ENCODE measurements around the gene CDKN2D. TPM values are rescaled to one million over a fixed set of nuclear protein-coding genes. Genes with fewer than 3 reads are reported as not detected.

Gene CDKN2D
- total RNA-seq, 1 donor from 2014 or later: 3.4 TPM

DNA sequence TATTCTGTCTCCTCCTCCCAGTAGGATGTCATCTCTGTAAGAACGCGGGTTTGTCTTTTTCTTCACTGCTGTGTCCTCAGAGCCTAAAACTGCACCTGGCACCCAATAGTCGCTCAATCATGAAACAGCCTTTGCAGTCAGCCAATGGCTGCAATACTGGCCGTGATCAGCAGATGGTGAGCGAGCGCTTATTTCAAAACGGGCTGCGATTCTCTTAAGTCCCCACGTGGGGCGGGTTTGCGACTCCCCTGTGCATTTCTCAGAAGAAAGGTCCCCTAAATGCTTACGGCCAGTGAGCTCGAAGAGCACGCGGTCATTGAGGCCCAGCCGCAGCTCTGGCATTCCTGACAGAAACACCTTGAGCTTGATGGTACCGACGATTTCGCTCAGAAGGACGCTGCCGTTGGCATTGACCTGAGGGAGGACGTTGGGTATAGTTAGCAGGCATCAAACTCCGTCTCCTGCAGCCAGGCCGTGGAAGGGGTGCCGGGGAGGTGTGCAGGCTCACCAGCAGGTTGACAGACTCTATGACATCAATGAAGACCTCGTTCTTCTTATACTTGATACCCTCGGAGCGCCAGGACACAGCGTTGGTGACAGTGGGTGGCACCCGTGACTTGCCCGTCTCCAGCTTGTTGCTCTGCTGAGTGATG is 12.3 kb upstream of the CDKN2D start:
- Histone ChIP-seq H3K4me2 (no peak overlapping the region), H4K20me1 (ENCODE audit: low read depth) (no peaks in the 10 kb centered on the region), H3K27ac (no peak overlapping the region), H3K9ac (no peak overlapping the region), H3F3A (ENCODE audit: low read depth) (no peaks in the 10 kb centered on the region), H3K79me2 (ENCODE audit: low read depth) (no peaks in the 10 kb centered on the region), H3K4me1 (no peaks in the 10 kb centered on the region), H3K36me3 (no peaks in the 10 kb centered on the region), H2AFZ (replicated peaks) (no peak overlapping the region), H3K27me3 (peaks cover under 1% of the 10 kb centered on the region), H3K4me3 (no peak overlapping the region), H3K9me3 (ENCODE audit: low read depth) (no peaks in the 10 kb centered on the region)
- H3K36me3 Mint-ChIP-seq: no peaks in the 10 kb centered on the region
- H3K4me3 Mint-ChIP-seq: peak overlapping the region; percentile 27
- no peak for TF ChIP-seq EZH2 (IDR thresholded peaks at IDR 0.05)
- TF ChIP-seq, protein P1, sequence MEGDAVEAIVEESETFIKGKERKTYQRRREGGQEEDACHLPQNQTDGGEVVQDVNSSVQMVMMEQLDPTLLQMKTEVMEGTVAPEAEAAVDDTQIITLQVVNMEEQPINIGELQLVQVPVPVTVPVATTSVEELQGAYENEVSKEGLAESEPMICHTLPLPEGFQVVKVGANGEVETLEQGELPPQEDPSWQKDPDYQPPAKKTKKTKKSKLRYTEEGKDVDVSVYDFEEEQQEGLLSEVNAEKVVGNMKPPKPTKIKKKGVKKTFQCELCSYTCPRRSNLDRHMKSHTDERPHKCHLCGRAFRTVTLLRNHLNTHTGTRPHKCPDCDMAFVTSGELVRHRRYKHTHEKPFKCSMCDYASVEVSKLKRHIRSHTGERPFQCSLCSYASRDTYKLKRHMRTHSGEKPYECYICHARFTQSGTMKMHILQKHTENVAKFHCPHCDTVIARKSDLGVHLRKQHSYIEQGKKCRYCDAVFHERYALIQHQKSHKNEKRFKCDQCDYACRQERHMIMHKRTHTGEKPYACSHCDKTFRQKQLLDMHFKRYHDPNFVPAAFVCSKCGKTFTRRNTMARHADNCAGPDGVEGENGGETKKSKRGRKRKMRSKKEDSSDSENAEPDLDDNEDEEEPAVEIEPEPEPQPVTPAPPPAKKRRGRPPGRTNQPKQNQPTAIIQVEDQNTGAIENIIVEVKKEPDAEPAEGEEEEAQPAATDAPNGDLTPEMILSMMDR (IDR thresholded peaks at IDR 0.05): peak; percentile 94
- no peak for TF ChIP-seq EZH2phosphoT487 (IDR thresholded peaks at IDR 0.05)
- no peaks in the 10 kb centered on the region for H3K9me3 Mint-ChIP-seq
- peaks cover 9% of the 10 kb centered on the region for H3K4me1 Mint-ChIP-seq
- peaks cover 16% of the 10 kb centered on the region for H3K27me3 Mint-ChIP-seq (ENCODE audit: insufficient read depth, low read depth)
- H3K27ac Mint-ChIP-seq: peak overlapping the region; percentile 31
- peak; percentile 97 for DNase-seq (ENCODE audit: low spot score)

DNA sequence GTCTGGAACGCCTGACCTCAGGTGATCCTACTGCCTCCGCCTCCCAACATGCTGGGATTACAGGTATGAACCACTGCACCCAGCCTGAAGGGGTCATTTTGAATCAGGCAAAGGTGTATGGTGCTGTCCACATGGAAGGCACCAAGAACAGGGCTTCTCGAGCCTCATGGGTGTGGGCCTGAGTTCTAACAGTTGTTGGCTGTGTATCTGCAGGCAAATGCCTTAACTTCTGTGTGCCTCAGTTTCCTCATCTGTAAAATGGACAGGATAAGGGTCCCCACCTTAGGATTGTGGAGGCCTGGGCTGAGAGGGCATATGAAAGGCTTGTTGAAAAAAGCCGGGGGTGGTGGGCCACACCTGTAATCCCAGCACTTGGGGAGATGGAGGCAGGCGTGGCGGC is 9.2 kb upstream of the CDKN2D start:
- Histone ChIP-seq H2AFZ (replicated peaks) (no peak overlapping the region), H3K36me3 (no peaks in the 10 kb centered on the region), H3K9me3 (ENCODE audit: low read depth) (no peaks in the 10 kb centered on the region), H3K9ac (no peak overlapping the region), H3K27me3 (no peaks in the 10 kb centered on the region), H4K20me1 (ENCODE audit: low read depth) (no peaks in the 10 kb centered on the region), H3K27ac (no peak overlapping the region), H3K4me2 (no peak overlapping the region), H3K4me3 (no peak overlapping the region), H3K4me1 (no peaks in the 10 kb centered on the region), H3F3A (ENCODE audit: low read depth) (peaks cover under 1% of the 10 kb centered on the region), H3K79me2 (ENCODE audit: low read depth) (no peaks in the 10 kb centered on the region)
- Mint-ChIP-seq H3K4me3 (no peak overlapping the region), H3K27me3 (ENCODE audit: insufficient read depth, low read depth) (peaks cover 4% of the 10 kb centered on the region), H3K27ac (no peak overlapping the region), H3K36me3 (no peaks in the 10 kb centered on the region), H3K9me3 (no peaks in the 10 kb centered on the region), H3K4me1 (peaks cover 9% of the 10 kb centered on the region)
- DNase-seq (ENCODE audit: low spot score): no peak
- TF ChIP-seq, protein P1 (IDR thresholded peaks at IDR 0.05): no peak
- no peak for TF ChIP-seq EZH2phosphoT487 (IDR thresholded peaks at IDR 0.05)
- TF ChIP-seq EZH2 (IDR thresholded peaks at IDR 0.05): no peak

DNA sequence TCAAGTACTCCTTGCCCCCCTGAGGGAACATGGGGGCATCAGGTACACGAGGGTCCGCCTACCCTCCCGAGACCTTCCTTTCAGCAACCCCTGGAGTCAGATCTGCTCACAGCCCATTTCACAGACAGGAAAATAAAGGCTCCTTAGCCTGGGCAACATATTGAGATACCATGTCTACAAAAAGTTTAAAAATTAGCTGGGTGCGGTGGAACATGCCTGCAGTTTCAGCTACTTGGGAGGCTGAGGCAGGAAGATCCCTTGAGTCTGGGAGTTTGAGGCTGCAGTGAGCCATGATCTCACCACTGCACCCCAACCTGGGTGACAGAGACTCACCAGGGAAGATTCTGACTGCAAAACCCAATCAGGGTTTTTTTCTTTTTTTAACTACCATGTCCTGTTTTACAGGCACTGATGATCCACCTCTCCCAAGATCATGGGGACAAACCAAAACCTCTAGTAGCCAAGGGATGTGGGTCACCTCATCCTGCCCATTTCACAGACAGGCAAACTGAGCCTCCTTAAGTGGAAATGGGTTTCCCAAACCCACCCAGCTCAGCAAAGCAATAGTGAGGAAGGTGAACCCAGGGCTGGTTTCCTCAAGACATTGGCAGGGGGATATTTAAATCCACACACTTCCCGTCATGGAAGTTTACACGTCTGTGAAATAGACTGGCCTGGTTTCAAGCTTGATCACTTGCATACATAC is 6.4 kb upstream of the CDKN2D start:
- H3K36me3 Mint-ChIP-seq: no peaks in the 10 kb centered on the region

More for the DNA sequence above, 6.4 kb upstream of the CDKN2D start:
- Histone ChIP-seq H3K79me2 (ENCODE audit: low read depth) (no peaks in the 10 kb centered on the region), H3K4me2 (no peak overlapping the region), H2AFZ (replicated peaks) (no peak overlapping the region), H3K36me3 (no peaks in the 10 kb centered on the region), H4K20me1 (ENCODE audit: low read depth) (no peaks in the 10 kb centered on the region), H3K27ac (no peak overlapping the region), H3K4me1 (no peaks in the 10 kb centered on the region), H3K4me3 (no peak overlapping the region), H3K9ac (no peak overlapping the region), H3F3A (ENCODE audit: low read depth) (peaks cover 12% of the 10 kb centered on the region), H3K9me3 (ENCODE audit: low read depth) (no peaks in the 10 kb centered on the region), H3K27me3 (no peaks in the 10 kb centered on the region)
- no peak for DNase-seq (ENCODE audit: low spot score)
- TF ChIP-seq EZH2phosphoT487 (IDR thresholded peaks at IDR 0.05): no peak
- no peak for TF ChIP-seq EZH2 (IDR thresholded peaks at IDR 0.05)
- TF ChIP-seq, protein P1 (IDR thresholded peaks at IDR 0.05): no peak
- Mint-ChIP-seq H3K27ac (no peak overlapping the region), H3K27me3 (ENCODE audit: insufficient read depth, low read depth) (peaks cover 4% of the 10 kb centered on the region), H3K9me3 (no peaks in the 10 kb centered on the region), H3K4me3 (no peak overlapping the region), H3K4me1 (peaks cover 14% of the 10 kb centered on the region)
